Vagina (tissue), 2 donors: ENCODE measurements around the gene FSTL5.

Experiments used
- POLR2A ChIP-seq, 2 donors: fragments of 450-650 bp; IDR thresholded peaks; one replicate each; pipeline ENCODE4 v1.6.1; 2017; ENCODE audit warnings: antibody characterized with exemption in 2 of 2, mild to moderate bottlenecking in 2 of 2, moderate library complexity in 2 of 2
- POLR2AphosphoS5 ChIP-seq, 2 donors: sonication (generic); formaldehyde crosslinking; IDR thresholded peaks; one replicate each; pipeline ENCODE4 v1.9.0; 2017; ENCODE audit warnings: antibody characterized with exemption in 2 of 2, mild to moderate bottlenecking in 2 of 2, low read depth in 1 of 2; ENCODE audit not compliant: insufficient read depth in 1 of 2

- TF ChIP-seq POLR2A (IDR thresholded peaks at IDR 0.05) (no peak), POLR2AphosphoS5 (IDR thresholded peaks at IDR 0.05; ENCODE audit: insufficient read depth in 1 of 2, low read depth in 1 of 2) (no peak)
Measured at GRCh38 chr4:161359491-161359890, 804.3 kb downstream of the FSTL5 start.
